Occipital lobe (tissue), 2 donors: Measurements from ENCODE around the gene EHF. TPM values are rescaled to one million over a fixed set of nuclear protein-coding genes. Genes with fewer than 3 reads are reported as not detected.

ENCODE experiments used
- DNase-seq: peaks from one replicate; lab custom pipeline; 2025; lab: John Stamatoyannopoulos, UW
- total RNA-seq: library from RNA; depleted of rRNA; stranded (reverse); fragments of >200 nt; gene quantifications from one replicate; pipeline ENCODE4 v1.2.3, GENCODE V29; 2014

Gene EHF
- total RNA-seq, 1 donor from 2014 or later: 0.16 TPM

GRCh38 chr11:34623463-34623862 is 2.6 kb downstream of the EHF start:
- DNase-seq: no peak

DNA sequence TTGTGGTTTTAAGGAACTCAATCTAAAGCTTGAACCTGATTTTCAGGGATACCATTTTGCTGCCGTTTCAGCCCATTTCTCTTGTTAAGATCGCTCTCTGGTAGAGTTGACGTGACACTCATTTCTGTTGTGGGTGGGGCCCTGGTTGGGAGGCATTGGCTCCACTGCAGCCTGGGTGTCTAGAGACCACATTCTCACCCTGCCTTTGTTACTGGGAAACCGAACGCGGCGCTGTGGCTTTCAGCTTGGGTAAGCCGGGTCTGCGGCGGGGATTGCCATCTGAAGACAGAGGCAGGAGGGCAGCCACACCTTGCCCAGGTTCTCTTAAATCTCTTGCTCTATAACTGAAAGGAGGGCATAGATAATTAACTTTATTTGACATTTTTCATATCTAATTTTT is 3.2 kb downstream of the EHF start:
- DNase-seq: no peak

DNA sequence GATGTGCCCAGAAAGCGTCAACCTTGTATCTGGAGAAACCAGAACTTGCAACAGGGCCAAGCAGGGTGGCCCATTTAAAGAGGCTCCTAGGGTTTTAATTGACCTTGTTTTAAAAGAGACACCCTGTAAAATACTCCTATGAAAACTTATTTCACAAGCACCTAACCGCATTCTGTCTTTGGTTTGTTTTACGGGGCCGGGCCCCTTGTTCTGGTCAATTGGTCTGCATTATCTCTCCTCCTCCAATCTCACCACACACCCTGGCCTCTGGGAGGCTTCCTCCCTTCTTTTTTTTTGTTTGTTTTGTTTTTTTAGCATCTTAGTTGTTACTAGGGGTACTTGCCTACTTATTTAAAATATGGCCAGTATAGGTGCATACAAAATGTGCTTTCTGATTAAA is 4.7 kb downstream of the EHF start:
- DNase-seq: no peak

- DNase-seq: no peak
Measured at GRCh38 chr11:34626393-34626792, 5.5 kb downstream of the EHF start.

DNA sequence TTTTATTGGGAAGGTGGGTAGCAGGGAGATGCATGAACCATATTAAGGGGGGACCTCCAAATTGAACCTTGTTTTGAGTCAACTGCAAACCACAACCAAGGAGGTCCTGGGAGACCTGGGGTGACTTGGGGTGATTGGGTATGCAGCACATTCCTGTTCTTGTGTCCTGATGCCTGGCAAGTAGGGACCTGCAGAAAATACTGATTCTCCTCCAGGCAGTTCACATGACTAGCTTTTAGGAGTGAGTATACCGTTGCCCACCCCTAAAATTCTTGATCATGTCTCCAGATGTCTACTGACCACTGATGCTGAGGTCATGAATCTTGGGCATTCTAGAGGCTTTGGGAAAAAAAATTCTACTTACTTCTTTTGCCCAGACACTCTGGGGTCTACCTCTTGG is 6.3 kb downstream of the EHF start:
- DNase-seq: no peak

DNA sequence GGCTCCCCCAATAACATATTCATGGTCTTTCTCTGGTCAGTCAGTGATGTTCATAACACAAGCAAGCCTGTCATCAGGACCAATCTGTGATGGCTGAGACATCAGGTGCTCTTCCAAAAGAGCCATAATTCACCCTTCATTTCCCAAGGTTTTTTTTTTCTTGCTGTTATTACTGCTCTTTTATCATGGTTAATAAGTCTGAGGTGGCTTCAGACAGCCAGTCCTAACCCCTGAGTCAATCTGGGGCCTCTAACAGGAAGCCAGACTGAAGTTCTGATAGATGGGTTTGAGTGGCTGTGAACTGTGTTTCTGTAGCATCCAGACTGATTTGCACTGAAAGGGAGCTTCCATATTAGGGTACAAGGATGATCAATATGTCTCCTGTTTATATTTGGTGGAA is 8.8 kb downstream of the EHF start:
- no peak for DNase-seq

GRCh38 chr11:34630544-34630943 is 9.7 kb downstream of the EHF start:
- no peak for DNase-seq

GRCh38 chr11:34631297-34631696 is 10.4 kb downstream of the EHF start:
- DNase-seq: no peak

GRCh38 chr11:34631737-34632104 is 10.8 kb downstream of the EHF start:
- DNase-seq: no peak

DNA sequence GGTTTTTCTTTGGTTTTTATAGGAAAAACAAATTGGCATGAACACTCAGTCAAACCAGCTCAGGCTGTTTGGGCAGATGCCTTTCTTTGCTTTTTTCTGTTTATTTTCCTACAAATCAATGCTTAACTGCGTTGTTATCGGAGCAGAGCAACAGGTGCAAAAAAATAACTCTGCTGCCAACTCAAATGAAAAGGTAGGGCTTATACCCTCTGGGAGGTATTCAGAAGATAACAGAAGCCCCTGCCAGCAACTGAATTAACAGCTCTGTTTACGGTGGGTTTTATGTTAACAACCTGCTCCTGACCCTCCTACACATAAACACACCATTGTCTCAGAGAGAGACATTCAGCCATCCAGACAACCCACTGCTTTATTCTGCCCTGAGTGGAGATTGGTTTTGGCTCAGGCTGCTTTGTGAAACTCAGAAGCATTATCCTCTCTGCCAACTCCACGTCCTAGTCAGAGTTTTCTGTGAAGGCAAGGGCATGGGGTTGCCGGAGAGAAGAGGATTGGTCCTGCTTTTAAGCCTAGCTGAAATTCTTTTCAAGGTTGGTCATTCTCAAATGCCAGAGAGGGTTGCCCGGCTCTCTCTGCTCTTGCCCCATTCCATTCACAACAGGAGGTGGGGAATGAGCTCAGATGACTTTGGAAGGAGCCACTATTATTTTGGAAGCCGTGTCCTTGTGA is 11.4 kb downstream of the EHF start:
- DNase-seq: peak; percentile 34

DNA sequence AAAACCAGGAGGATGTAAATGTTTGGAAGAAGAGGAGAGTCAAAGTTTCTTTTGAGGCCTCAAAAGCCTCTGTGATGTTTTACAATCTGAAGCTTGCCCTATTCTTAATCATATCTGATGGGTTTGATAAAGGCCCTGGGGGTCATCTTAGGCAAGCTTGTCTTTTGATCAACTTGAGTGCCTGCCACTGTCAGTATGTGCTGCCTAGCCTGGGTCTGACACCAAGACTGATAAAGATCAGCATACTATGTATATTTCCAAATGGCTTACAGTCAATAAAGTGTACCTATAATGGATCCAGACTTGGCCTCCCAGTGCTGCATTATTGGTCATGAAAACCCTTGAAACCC is 12.7 kb downstream of the EHF start:
- no peak for DNase-seq

DNA sequence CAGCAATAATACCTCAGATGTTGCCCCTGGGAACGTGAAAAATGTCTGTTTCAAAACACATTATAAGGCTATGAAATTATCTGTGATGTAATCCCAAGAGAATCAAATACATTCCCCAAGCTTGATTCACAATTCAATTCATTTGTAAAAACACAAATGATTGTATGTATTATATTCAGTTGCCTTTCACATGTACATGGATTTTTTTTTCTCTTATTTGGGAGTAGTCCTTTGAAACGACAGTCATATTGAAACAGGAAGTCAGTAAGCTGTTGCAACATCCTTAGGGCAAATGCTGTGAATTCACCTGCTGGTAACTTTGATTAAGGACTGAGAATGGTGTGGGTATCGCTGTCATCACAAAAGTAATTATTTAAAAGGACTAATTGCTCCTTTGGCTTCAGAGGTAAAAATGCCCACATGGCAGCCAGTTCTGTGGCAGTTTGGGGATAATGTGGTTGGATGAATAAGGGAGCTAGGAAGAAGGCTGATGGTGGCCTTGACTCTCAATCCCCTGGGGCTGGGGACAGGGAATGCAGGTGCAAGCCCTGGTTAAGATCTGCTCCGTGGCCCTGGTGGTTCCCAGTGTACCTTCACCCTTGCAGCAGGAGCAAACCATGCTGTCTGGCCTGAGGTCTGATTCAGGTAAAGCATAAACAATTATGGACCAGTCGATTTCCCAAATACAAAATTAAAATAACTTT is 13.2 kb downstream of the EHF start:
- DNase-seq: no peak

DNA sequence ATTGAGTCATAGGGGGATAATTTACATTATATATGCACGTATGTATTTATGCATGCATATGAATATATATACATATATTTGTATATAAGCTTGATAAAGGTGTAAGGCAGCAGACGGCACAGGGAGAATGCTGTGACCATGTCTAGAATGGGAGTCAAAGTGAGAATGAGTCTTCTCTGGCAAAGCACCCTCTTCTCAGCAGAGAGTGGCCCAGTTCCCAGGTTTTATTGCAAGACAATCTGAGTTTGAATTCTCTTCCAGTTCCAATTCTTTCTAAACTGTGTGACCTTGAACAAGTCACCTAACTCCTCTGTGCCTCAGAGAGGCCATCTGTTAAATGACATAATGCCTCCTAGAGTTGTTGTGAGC is 13.8 kb downstream of the EHF start:
- no peak for DNase-seq

- DNase-seq: no peak
Measured at GRCh38 chr11:34636127-34636526, 15.2 kb downstream of the EHF start.

DNA sequence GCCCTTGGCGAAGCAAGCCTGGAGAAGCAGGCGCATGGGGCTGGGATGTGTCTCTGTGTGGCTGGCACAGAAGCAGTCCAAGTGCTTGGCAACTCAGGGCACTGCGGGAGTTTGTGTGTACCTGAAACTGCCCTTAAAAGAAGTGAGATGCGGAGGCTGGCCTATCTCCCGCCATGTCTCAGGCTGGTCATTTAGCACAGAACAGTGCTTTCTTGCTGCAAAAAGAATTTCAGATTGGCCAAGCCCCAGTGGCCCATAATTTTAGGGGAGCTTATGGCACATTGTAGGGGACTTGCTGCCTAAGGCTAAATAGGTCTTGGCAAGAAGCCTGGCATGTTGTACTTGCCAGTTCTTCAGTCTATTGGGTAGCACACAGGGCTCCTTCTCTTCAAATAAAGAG is 16.4 kb downstream of the EHF start:
- no peak for DNase-seq

DNA sequence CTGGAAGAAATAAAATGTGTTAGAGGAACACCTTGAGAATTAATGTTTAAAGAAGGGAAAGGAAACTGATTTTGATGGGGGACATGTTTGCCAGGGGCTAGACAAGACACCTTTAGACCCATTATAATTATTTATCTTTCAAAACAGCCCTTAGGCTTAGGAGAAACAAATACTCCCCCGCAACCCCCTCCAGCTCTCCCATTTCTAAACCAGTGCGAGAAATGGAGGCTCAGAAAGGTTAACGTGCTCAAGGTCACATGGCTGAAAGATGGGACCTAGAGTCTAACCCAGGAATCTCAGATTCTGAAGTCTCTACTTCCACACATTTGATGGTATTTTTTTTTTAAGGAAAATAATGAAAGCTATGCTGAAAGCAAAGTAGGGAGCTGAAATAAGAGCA is 18.0 kb downstream of the EHF start:
- no peak for DNase-seq

DNA sequence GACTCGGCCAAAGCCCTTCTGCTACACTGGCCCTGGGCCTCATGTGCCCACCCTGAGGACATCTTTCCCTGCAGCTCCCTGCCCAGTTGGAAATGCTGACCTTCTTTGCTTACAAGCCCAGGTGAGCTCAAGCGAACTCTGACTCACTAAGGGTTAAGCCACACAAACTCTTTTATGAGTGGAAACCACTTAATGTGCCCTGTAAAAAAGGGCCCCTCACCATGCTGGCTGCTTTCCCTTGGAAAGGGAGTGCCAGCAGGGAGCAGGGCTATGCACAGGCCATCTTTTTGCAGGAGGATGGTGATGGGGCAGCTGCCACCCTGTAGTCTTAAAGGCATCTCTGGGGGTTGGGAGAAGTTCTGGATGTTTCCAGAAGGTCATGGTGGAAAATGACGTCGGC is 18.7 kb downstream of the EHF start:
- no peak for DNase-seq

DNA sequence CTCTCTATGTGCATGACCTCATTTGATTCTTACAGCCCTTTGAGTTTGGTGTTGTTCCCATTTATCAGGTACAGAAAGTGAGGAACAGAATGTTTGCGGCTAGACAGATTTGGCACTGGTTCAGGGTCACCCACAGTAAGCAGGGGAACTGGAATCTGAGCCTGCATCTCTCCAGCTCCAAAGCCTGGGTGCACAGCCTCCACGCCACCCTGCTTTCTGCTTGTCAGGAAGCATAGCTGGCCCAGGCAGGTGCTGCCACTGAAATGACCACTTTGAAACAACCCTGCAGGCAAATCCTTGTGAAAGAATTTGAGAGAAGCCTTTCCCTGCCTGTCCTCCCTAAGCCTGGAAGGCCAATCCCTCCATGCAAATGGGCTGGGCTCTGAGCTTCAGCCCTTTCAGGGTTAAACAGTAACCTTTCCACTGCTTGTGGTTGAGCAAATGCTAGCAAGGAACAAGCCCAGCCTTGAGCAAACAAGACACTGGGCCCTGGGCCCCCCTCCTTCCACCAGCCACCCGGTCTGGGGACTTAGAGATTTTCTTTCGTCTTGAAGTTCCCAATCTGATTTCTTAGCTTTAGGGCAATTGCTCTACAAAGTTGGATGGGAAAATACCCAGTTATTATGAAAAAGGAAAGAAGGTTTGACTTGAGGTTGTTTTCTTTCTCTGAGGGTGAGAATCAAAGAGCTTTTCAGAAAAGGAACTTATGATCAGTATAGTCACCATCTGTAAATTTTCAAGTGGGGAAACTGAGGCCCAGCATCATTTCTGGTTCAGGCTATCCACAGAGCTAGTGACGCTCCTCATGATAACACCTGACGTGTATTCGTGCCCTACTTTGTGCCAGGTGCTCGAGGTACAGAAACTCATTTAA is 19.4 kb downstream of the EHF start:
- no peak for DNase-seq

DNA sequence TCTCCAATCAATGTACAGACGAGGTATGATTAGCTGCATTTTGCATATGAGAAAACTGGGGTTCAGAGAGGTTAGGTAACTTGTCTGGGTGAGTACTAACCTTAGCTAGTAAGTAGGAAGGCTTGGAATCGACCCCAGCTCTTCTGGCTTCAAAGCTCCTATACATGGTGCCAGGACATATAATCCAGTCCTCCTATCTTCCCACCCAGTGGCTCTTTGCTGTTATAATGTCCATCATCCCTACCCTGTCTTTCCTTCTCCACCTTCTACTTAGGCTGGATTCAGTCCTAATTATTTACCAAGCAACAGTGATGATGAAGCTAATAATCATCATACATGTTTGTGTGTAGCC is 20.0 kb downstream of the EHF start:
- no peak for DNase-seq

DNA sequence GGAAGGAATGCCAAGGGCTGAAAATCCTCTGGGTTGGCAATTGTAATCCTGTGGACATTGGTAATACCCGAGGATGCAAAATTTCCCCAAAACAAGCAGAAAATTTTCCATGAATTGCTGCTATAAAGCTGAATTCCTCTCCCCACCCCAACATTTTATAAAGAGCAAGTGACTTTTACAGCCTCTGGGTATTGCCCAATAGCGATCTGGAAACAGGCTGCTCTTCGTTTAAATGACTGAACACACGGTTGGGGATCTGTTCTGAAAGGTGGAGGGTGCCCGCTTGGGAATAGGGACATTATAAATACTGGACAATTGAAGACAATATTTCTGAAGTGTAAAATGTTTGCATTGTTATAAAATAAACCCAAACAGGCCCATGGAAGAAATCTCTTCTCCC is 20.6 kb downstream of the EHF start:
- no peak for DNase-seq

GRCh38 chr11:34642001-34642554 is 21.2 kb downstream of the EHF start:
- DNase-seq: no peak

GRCh38 chr11:34642873-34643272 is 22.0 kb downstream of the EHF start:
- DNase-seq: no peak

DNA sequence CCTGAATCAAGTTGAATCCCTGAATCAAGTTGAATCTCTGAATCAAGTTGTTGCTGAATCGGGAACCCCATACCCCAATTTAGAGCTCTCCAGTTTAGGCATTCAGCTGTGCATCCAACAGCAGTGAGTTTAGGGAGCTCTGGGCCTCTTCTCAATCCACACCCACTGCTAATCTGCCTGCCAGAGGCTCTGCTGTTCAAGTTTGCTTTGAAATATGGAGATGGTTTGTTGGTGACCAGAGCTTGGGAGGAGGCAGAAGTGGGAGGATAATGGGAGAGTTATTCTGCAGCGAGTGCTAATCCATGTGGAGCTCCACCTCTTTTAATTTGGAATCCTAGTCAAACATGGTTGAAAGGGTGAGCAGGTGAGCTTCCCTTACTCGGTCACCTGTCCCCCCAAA is 22.4 kb downstream of the EHF start:
- no peak for DNase-seq
